Occipital lobe (tissue), 2 donors: ENCODE results near the gene LTO1. TPM values are rescaled to one million over a fixed set of nuclear protein-coding genes. Genes with fewer than 3 reads are reported as not detected.

Experiments used
- DNase-seq: peaks from one replicate; lab custom pipeline; 2025; lab: John Stamatoyannopoulos, UW
- total RNA-seq: library from RNA; depleted of rRNA; stranded (reverse); fragments of >200 nt; gene quantifications from one replicate; pipeline ENCODE4 v1.2.3, GENCODE V29; 2014

The LTO1 gene
- total RNA-seq, 1 donor from 2014 or later: 17.9 TPM

DNA sequence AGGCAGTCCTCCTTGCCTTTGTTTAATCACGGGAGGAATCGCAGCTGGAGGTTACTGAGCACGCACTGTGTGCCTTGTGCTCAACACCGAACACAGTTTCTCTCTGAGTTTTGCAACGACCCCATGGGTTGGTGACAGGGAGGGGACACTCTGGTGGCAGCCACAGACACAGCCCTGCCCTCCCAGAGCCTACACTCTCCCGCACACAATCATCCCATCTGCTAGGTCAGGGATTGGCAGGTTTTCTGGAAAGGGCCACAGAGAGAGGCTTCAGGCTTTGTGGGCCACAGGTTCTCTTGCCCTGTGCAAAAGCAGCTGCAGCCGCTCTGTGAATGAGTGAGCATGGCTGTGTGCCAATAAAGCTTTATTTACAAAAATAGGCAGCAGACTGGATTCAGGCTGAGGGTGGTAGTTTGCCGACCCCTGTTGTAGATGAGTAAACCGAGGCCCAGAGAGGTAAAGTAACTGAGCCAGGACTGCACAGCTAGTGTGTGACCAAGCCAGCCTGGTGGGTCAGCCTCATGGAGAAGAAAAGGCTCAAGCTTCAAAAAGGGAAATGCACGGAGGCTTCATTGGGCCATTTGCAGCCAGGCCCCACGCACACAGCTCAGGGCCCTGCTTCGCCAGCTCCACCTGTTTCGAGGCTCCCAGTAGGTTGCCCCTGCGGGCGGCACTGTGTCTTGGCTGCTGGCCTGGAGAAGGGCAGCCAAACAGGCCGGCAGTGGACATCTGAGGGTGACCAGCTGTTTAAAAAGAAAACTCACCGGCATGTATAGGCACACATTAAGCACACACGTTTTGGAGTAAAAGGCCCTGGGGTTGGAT lies 16.3 kb downstream of the LTO1 start:
- no peak for DNase-seq

DNA sequence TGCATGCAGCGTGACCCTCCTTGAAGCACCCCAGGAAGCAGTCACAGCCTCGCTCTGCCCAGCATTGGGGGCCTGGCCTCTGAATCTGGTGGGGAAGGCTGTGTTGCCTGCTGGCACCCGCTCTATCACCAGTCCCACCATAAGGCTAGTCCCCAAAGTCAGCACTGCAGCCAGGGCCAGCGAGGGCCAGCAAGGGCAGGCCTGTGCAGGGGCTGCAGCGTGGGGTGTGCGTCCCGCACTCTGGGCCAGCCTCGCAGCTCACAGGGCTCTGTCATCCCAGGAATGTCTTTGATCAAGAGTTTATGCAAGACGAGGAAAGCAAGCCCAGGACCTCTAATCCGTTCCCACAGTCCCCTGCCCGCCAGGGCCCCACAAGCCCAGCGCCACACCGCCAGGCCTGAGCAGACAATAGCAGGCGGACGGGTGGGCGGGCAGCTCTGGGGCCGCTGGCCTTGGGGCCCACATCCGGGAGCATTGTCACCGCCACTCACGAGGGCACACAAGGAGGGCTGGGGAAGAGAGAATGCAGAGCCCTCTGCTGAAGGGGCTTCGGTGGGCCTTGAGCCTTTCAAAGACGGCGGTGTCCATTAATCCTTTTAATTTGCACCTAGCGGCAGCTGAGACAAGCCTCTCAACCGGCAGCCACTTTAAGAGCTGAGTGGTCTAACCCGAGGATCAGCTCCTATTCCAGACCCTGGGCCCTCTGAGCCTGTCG lies 17.1 kb downstream of the LTO1 start:
- DNase-seq: no peak

DNA sequence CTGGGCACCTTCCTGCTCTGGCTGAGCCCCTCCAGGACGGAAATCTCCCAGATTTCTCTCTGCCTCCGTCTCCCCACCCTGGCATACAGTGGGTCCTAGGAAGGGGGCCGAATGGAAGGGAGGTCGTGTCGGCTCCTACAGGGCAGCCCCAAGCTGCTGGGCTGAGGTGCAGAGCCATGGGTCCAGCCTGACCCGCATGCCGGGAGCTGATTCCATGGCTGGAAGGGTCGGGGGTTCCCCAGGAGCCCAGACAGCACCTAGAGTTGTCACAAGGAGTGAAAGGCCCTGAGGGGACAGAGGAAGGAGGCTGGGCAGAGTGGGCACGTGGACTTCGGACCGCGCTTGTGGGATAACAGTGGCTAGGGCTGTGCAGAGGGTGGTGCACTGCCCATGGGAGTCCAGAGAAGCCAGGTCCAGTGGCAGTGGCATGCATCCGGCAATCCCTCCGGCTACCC lies 17.7 kb downstream of the LTO1 start:
- no peak for DNase-seq

DNA sequence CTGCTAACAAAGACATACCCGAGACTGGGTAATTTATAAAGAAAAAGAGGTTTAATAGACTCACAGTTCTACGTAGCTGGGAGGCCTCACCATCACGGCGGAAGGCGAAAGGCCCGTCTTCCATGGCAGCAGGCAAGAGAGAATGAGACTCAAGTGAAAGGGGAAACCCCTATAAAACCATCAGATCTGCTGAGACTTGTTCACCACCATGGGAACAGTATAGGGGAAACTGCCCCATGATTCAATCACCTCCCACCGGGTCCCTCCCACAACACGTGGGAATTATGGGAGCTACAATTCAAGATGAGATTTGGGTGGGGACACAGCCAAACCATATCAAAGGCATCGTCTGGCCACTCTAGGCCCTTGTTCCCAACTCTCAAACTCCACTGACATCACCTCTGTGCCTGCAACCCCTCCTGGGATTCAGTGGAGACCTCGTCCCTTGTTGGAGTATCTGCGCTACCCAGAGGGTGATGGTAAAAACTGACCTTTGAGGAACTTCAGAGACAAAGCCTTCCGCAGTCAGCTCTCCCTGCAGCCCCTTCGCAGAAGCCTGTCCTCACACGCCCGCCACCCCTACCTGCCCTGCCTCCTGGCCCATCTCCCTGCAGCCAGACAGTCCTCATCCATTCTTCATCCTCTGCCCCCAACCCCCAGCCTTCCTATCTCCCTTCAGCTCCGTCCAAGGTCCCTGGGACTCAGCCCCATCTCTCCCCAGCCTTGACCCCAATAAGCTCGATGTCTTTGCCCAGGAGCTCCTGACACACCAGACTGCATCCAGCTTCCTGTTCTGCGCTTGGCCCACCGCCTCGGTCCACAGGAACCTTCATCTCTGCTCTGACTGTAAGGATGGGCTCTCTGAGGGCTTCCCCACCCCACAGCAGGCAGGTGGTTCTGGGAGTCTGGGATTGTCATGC lies 18.4 kb downstream of the LTO1 start:
- no peak for DNase-seq

DNA sequence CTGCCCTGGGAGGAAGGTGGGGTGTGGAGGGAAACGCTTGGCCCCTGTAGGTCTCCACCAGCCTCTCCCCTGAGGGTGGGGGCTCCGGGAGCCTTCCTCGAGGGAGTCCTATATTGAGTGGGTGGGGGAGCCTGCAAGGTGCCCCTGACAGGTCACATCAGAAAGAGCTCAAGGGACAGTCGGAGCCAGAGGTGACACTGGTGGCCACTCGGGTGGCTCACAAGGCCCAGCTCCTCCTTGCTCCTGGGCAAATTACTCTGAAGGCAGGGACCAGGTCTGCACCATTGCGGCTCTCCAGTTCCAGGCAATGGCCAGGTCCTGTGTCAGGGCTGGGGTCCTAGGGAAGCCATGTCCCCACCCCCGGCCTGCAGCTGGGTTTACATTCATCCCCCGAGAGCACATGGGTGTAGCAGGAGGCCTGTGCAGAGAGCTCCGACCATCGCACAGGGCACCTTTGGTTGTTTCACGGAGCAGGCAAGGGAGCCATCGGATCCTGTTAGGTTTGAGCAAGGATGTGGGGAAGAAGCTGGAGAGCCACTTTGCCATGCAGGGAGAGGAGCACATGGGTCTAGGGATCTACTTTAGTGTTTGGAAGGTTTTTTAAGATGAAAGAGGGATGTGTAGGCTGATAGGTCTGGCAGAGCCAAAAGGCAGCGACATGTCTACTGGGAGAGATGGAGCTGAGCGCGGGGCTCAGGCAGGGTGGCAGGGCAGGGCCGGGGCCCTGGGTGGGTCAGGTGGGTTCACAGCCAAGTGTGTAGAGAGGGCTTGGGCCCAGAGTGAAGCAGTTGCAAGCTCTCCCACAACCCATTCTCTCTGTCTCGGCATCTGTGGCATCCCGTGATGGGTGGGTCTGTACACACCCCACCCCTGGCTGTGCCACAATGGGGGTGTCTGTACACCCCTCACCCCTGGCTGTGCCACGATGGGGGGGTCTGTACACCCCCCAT lies 19.4 kb downstream of the LTO1 start:
- DNase-seq: no peak

DNA sequence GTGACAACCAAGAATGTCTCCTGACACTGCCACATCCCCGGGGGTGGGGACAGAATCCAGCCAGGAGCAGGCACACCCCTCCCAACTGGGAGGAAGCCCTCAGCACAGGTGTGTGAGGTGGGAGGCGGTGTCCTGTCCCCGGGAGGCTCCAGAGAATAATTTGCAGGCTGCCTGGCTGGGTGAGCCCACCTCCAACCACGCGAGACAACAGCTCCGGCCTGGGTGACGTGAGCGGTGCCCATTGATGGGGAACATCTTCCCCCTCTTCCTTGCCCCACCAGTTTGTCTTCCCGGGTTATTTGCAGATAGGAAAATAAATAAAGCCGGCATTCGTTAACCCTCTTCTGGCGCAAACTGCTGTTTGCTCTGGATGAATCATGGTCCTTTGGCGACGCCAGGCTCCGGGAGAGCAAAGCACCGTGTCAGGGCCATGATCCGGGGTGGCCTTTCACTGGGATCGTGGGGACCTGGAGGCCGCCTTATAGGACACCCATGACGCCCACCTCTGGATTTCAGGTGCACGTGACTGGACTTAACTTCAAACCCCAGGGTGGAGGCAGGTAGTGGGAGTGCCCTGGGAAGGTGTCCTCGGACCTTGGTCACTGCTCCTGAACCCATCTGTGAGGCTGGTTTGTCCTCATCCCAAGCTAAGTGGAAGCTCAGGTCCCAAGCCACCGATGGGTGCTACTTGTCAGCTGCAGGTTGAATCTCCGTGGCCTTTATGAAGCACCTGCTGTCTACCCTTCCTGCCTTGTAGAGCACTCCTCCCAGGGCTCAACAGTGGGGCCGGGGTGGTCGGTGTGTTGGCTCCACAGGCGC lies 20.3 kb downstream of the LTO1 start:
- no peak for DNase-seq

DNA sequence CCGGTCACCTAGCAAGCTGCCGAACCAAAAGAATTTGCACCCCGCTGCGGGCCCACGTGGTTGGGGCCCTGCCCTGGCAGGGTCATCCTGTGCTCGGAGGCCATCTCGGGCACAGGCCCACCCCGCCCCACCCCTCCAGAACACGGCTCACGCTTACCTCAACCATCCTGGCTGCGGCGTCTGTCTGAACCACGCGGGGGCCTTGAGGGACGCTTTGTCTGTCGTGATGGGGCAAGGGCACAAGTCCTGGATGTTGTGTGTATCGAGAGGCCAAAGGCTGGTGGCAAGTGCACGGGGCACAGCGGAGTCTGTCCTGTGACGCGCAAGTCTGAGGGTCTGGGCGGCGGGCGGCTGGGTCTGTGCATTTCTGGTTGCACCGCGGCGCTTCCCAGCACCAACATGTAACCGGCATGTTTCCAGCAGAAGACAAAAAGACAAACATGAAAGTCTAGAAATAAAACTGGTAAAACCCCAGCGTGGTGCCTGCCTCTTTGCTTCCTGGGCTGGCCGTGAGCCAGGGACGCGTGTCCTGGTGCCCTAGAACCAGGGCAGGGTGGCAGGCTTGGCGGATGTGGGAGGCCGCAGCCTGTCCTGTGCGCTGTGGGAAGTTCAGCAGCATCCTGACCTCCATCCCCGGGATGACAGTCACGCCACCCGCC lies 21.0 kb downstream of the LTO1 start:
- no peak for DNase-seq

DNA sequence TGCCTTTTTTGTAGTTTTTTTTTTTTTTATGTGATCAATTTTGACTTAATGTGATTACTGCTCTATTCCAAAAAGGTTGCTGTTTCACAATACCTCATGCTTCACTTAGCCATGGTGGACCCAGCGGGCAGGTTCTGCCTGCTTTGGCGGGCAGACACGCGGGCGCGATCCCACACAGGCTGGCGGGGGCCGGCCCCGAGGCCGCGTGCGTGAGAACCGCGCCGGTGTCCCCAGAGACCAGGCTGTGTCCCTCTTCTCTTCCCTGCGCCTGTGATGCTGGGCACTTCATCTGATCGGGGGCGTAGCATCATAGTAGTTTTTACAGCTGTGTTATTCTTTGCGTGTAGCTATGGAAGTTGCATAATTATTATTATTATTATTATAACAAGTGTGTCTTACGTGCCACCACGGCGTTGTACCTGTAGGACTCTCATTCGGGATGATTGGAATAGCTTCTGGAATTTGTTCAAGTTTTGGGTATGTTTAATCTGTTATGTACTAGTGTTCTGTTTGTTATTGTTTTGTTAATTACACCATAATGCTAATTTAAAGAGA lies 21.7 kb downstream of the LTO1 start:
- DNase-seq: no peak

DNA sequence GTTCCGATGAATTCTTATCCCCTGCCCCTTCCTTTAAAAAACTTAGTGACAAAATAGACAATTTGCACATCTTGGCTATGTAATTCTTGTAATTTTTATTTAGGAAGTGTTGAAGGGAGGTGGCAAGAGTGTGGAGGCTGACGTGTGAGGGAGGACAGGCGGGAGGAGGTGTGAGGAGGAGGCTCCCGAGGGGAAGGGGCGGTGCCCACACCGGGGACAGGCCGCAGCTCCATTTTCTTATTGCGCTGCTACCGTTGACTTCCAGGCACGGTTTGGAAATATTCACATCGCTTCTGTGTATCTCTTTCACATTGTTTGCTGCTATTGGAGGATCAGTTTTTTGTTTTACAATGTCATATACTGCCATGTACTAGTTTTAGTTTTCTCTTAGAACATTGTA lies 22.2 kb downstream of the LTO1 start:
- DNase-seq: no peak

DNA sequence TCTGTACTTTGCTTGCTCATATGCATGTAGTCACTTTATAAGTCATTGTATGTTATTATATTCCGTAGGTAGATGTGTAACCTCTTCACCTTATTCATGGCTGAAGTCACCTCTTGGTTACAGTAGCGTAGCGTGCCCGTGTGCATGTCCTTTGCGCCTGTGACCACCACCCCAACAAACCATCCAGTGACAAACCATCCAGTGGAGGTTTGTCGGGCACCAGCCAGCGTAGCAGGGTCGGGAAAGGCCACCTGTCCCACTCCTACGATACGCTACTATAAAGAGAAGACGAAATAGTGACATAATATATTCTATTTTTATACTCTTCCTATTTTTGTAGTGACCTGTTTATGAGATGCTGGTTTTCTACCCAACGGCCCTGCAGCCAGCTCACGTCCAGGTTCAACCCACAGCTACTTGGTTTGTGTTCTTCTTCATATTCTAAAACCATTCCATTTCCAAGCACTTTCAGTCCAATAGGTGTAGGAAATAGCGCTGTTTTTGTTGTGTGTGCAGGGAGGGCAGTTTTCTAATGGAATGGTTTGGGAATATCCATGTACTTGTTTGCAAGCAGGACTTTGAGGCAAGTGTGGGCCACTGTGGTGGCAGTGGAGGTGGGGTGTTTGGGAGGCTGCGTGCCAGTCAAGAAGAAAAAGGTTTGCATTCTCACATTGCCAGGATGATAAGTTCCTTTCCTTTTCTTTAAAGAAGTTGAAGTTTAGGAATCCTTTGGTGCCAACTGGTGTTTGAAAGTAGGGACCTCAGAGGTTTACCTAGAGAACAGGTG lies 23.1 kb downstream of the LTO1 start:
- DNase-seq: no peak

DNA sequence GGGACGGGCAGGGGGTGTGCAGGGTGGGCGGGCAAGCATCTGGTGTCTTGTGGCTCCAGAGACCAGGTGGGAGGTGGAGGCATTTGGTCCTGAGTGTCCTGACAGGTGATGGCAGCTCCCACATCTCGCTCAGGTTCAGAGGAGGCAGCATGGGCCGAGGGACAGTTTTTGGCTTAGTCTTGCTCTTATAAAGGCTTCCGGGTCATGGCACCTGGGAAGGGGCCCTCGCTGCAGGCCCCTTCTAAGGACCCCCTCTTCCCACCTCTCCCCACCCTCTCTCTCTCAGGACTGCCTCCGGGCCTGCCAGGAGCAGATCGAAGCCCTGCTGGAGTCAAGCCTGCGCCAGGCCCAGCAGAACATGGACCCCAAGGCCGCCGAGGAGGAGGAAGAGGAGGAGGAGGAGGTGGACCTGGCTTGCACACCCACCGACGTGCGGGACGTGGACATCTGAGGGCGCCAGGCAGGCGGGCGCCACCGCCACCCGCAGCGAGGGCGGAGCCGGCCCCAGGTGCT lies 24.3 kb downstream of the LTO1 start:
- no peak for DNase-seq

DNA sequence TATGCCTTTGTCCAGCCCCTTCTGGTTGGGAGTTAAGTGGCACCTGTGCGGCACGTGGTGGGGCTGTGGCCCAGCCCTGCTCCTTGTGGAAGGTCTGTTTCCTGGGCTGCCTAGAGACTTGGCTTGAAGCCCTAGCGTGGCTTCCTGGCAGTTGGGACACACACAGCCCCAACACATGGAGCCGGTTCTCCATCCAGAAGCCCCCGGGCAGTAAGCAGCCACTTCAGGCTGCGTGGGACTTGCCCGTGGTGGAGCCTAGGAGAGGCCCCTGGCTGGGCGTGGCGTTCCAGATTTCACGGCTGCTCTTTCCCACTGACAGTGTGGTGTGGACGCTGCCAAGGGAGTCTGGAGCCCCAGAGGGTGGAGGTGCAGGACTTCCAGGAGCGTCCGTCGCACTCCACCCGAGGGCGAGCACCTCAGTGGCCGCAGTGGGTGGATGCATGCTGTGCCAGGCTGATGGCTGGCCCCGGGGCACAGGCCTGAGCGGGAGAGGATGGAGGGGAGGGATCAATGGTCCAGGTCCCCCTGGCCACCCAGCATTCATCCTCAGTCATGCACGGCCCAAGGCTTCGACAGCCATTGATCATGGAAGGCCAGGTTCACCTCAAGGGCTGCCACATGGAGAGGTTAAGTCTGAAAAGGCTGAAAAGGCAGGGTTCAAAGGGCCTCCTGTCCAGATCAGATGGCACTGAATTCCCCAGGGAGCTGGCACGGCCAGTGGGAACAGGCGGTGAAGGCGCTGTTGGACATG lies 24.9 kb downstream of the LTO1 start:
- no peak for DNase-seq

DNA sequence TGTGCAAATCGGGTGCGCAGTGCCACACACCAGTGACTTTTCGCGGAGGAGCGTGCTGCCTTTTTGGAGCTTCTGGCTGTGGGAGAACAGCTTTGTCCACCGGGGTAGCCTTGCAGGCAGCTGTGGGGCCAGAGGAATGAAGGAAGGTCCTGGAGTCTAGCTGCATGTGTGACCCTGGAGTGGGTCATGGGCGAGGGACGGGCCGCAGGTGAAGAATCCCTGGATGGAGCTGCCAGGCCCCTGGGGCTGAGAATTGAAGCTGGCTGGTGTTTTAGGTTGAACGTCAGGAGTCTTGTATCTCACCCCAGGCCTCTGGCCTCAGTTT lies 25.6 kb downstream of the LTO1 start:
- no peak for DNase-seq

DNA sequence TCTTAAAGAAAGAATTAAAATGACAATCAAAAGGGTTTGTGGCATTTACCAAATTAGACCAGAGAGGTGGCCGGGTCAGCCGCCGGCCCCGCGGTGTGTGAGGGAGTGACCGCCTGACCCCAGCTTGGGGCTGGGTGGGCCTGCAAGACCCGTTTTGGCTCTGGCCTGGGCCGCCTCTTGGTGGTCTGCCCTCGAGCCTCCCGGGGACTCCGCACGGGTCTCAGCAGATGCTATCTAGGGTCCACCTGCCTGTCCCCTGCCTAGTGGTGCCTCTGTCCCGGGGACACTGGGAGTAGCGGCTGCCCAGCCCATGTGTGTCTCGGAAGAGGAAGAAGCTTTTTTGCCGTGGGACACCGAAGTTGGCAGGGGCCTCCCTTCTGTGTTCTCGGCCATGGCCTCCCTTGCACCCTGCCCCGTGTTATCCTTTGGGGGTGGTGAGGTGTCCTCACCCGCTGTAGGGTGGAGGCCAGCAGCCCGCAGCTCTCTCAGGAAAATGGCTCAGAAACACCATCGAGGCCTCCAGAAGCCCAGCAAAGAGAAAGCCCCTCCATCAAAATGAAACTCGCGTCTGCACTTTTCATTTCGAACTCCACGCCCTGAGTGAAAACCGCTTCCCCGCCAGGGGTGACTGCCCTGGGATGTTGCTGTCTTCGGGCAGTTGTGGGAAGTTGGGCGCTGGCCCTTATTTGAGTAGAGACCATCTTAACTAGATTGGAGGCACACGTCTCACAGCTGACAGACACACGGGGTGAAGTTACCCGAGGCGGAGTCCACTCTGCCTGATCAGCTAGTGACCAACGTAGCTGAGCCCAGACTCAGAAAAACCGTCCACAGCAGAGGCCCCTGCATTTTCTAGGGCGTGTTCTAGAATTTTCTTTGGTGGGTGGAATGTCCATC lies 26.2 kb downstream of the LTO1 start:
- no peak for DNase-seq

DNA sequence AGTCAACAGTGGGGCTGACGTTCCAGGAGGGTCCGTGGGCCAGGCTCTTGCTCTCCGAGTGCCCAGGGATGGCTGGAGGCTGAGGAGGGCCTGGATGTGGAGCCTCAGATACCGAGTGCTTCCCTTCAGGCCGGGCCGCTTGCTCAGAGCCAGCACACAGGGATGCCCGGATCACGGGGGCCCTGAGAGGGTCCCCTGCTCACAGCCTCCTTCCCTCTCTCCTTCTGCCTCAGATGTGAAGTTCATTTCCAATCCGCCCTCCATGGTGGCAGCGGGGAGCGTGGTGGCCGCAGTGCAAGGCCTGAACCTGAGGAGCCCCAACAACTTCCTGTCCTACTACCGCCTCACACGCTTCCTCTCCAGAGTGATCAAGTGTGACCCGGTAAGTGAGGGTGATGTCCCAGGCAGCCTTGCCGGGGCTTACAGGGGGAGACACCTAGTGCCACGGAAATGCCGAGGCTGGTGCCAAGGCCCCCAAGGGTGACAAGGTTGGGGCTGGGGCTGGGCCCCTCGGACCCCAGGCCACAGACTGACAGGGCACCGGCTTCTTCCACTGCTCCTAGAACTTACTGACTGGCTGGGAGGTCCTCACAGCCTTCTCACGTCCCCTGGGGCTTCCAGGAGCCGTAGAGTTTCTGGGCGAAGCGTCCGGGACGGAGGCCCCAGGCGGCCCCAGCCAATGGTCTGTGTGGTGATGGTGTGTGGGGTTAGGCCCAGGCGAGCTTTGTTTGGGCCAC lies 27.2 kb downstream of the LTO1 start:
- no peak for DNase-seq

DNA sequence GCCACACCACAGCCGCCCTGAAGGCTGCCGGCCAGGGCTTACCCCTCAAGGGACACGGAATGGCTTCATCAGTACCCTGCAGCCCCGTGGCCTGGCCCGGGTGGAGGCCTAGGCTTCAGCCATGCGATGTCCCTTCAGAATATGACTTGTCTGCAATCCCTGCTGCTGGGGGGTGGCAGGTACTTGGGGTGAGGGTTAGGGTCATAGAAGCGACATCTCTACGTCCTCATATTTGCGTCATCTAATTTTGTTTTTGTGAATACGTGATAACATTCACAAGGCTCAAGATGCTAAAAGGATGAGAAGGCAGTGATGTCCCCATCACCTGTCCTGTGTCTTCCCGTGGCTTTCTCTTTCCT lies 27.8 kb downstream of the LTO1 start:
- DNase-seq: no peak
